ENCODE measurements around the gene AGBL1.

Gene AGBL1

DNA sequence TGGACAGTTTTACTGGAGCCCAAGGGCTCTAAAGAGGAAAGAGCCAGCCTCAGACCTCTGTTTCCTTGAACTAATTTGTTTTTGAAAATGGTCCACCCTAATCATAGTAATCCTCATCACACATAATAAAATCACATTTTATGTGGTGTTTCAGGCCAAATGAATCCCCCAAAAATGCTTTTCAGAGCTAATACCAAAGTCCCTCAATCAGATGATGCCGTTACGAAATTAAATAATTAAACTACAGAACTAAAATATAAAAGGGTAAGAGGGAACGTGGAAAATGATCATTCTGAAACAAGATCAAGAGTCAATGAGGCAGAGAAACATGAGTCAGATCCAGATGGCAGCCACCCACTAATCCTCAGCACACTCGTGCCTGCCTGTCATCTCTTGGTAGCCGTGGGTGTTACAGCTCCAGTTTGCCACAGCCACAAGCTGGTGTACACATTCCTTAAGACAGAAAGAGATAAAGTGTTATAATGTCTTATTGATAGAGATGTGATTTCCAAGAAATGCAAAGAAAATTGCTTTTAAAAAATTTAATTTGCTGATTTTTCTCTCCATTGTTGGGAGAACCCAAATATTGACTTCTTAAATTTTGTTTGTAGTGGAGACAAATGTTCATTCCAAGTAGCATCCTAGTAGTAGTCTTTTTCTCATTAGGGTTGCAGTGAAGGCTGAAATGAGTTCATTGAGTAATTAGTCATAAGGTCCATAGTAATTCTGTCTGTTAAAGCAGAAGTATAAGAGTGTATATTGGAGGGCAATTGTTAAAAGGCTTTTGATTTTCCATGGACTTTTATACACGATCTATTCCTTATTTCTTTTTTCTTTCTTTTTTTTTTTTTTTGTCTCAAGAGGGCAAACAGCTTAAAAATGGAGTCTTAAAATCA is 104.2 kb downstream of the AGBL1 start:
- no peak overlapping the region for H3K4me3 ChIP-seq (ENCODE audit: low read depth, low read length)
- TF ChIP-seq, protein P1, sequence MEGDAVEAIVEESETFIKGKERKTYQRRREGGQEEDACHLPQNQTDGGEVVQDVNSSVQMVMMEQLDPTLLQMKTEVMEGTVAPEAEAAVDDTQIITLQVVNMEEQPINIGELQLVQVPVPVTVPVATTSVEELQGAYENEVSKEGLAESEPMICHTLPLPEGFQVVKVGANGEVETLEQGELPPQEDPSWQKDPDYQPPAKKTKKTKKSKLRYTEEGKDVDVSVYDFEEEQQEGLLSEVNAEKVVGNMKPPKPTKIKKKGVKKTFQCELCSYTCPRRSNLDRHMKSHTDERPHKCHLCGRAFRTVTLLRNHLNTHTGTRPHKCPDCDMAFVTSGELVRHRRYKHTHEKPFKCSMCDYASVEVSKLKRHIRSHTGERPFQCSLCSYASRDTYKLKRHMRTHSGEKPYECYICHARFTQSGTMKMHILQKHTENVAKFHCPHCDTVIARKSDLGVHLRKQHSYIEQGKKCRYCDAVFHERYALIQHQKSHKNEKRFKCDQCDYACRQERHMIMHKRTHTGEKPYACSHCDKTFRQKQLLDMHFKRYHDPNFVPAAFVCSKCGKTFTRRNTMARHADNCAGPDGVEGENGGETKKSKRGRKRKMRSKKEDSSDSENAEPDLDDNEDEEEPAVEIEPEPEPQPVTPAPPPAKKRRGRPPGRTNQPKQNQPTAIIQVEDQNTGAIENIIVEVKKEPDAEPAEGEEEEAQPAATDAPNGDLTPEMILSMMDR (IDR thresholded peaks at IDR 0.05; ENCODE audit: insufficient read depth, low read length, missing control alignments), result no peak
- DNase-seq (ENCODE audit: low read depth, low spot score), result no peak
- ChIA-PET POLR2A (no interaction called here), CTCF (no interaction called here)

DNA sequence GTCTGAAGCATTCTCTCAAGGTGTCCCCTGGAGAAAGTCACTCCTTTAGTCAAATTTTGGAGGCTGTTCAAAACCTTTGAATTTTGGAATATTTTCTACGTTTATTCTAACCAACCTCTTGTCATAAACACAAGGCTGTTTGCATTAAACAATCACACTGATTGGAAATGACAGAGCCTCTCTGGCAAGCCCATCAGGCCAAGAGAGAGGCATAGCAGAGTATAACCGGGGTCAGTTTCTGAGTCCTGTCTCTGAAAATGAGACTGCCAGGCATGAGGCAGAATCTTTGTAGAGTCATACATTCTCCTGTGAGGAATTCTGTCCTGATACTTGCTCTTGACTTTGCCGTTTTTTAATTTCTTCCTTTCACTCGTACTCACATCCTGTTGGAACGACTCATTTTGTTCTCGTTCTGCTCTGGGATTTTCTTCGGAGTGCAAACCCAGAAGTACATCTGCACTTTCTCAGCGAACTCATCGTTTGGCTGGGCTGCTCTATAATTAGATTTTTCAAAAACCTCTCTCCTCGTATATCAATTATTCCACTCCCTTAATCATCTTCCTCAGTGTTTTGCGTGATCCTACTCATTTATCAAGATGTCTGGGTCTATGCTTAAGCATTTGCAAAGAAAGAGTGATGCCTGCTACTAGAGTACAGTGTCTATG is 114.2 kb downstream of the AGBL1 start:
- TF ChIP-seq, protein P1 (IDR thresholded peaks at IDR 0.05; ENCODE audit: insufficient read depth, low read length, missing control alignments), result no peak

DNA sequence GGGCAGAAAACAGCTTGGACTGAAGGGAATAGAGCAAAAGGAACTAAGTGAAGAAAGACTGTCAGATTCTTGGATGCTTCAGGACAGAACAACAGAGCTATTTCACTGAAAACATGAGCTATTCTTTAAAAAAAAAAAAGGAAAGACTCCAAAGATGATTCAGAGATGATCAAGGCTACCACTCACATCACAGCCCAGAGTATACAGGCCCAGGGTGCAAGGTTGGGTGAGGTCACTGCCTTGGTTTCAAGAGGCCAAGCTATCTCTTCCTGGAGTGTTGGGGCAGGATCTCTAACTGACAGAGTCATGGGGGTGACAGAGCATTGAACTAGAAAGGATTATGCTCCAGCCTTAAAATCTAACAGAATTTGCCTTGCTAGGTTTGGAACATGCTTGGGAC is 118.1 kb downstream of the AGBL1 start:
- DNase-seq (ENCODE audit: low read depth, low spot score), result no peak
- H3K4me3 ChIP-seq (ENCODE audit: low read depth, low read length), result no peak overlapping the region
- ChIA-PET CTCF (no interaction called here), POLR2A (no interaction called here)
- TF ChIP-seq, protein P1 (IDR thresholded peaks at IDR 0.05; ENCODE audit: insufficient read depth, low read length, missing control alignments), result no peak

More for the DNA sequence above, 114.2 kb downstream of the AGBL1 start:
- ChIA-PET CTCF (no interaction called here), POLR2A (no interaction called here)
- no peak for DNase-seq (ENCODE audit: low read depth, low spot score)
- H3K4me3 ChIP-seq (ENCODE audit: low read depth, low read length), result no peak overlapping the region

DNA sequence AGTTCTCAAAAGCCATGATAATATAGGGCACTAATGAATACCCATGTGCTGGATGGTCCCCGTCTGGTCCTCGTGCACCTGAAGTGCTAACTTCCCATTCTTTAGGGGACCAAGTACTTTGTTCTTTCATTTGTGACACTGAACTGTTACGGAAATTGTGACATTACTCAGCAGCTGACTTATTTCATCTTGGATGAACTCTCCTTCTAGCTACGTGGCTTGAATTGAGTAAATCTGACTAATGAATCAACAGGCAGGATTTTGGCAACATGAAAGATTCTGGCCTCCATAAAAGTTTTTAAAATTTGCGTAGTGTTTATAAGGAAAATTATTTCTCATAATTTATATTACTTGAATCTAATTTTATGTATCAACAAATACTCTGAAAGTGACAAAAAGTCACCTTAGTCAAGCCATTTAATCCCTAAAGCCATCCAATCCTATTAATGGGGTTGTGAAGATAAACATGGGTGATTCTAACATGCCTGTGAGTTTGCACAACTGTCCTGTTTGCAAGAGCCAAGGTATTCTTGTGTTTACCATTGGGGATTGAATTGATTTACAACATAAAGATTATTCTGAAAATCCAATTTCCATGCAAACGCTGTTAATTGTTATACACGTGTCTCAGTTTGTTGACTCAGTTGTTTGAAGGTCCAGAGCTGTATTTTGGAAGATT is 119.9 kb downstream of the AGBL1 start:
- no peak for DNase-seq (ENCODE audit: low read depth, low spot score)
- CTCF ChIA-PET, result no interaction called here
- TF ChIP-seq, protein P1 (IDR thresholded peaks at IDR 0.05; ENCODE audit: insufficient read depth, low read length, missing control alignments), result no peak
- no peak overlapping the region for H3K4me3 ChIP-seq (ENCODE audit: low read depth, low read length)
- POLR2A ChIA-PET, result no interaction called here

DNA sequence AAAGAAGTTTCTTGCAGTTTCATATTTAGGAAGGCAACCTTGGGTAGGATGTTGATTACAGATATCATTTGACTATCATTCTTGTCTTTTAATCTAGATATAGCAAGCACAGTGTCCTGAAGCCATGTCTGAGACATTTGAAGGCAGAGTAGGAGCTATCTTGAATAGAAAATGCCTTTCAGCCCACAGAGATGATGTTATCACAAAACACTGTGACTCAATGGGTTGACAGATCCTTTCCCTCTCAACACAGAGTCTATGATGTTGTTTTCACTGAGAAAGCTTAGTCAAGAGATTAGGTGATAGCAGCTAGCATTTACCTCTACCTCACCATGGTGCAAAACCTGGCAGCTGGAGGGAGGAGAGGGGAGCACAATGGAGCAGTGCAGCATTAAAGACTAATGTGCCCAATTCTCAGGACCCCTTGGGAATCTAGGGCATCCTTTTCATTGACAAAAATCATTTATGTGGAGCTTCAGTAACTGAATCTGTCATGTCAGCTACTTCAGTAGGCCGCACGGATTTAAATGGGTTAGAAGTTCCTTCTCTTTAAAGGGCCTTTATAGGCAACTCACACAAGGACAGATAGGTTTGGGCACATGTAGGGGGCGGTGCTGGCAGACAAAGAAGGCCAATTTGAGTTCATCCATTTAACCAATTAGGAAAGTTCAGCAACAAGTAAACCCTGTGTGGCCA is 121.8 kb downstream of the AGBL1 start:
- DNase-seq (ENCODE audit: low read depth, low spot score), result no peak
- TF ChIP-seq, protein P1 (IDR thresholded peaks at IDR 0.05; ENCODE audit: insufficient read depth, low read length, missing control alignments), result no peak
- no peak overlapping the region for H3K4me3 ChIP-seq (ENCODE audit: low read depth, low read length)
- ChIA-PET POLR2A (no interaction called here), CTCF (no interaction called here)
